SKM-1 (cell line): Measurements from ENCODE around the gene SIRT3.
"Not testable (repeated sequence)": the region's sequence is repeated elsewhere in the genome, so short reads cannot be mapped to it uniquely, and the experiment has no call there.

Experiments
- DNase-seq: peaks from one replicate; lab custom pipeline; 2025; ENCODE audit not compliant: unreplicated experiment; lab: John Stamatoyannopoulos, UW

Gene SIRT3

GRCh38 chr11:204587-205109, 31.5 kb downstream of the SIRT3 start:
- no peak for DNase-seq

- DNase-seq = no peak
These were observed 32.1 kb downstream of the SIRT3 start for GRCh38 chr11:203945-204586.

GRCh38 chr11:203056-203944, 32.8 kb downstream of the SIRT3 start:
- DNase-seq = no peak

GRCh38 chr11:202490-202889, 33.7 kb downstream of the SIRT3 start:
- DNase-seq = no peak

DNA sequence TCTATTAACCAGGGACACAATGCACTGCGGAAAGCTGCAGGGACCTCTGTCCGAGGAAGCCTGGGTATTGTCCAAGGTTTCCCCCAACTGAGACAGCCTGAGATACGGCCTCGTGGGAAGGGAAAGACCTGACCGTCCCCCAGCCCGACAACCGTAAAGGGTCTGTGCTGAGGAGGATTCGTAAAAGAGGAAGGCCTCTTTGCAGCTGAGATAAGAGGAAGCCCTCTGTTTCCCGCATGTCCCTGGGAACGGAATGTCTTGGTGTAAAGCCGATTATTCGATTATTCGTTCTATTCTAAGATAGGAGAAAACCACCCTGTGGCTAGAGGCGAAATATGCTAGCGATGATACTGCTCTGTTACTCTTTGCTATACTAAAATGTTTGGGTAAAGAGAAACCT, 34.2 kb downstream of the SIRT3 start:
- DNase-seq = no peak

- DNase-seq = no peak
These were observed 35.7 kb downstream of the SIRT3 start for GRCh38 chr11:200224-201003.

- DNase-seq = no peak
These were observed 36.4 kb downstream of the SIRT3 start for GRCh38 chr11:199782-200181.

GRCh38 chr11:199004-199581, 37.0 kb downstream of the SIRT3 start:
- DNase-seq = no peak

GRCh38 chr11:198236-198806, 37.8 kb downstream of the SIRT3 start:
- DNase-seq = no peak

GRCh38 chr11:197741-198235, 38.4 kb downstream of the SIRT3 start:
- DNase-seq = no peak

- DNase-seq = no peak
These were observed 39.1 kb downstream of the SIRT3 start for GRCh38 chr11:196786-197731.

DNA sequence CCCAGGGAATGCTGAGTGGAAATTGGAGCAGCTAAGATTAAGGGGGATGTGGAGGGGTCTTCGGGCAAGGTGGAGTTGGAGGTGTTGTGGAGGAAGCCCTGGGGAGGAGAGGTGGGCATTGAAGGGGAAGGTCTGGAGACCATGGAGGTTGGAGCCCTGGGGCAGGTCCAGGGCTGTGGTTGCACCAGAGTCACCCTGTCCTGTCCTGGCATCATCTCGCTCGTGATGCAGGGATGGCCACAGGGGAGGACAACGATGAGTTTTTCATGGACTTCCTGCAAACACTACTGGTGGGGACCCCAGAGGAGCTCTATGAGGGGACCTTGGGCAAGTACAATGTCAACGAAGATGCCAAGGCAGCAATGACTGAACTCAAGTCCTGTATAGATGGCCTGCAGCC, 42.7 kb downstream of the SIRT3 start:
- DNase-seq = not testable (repeated sequence)

DNA sequence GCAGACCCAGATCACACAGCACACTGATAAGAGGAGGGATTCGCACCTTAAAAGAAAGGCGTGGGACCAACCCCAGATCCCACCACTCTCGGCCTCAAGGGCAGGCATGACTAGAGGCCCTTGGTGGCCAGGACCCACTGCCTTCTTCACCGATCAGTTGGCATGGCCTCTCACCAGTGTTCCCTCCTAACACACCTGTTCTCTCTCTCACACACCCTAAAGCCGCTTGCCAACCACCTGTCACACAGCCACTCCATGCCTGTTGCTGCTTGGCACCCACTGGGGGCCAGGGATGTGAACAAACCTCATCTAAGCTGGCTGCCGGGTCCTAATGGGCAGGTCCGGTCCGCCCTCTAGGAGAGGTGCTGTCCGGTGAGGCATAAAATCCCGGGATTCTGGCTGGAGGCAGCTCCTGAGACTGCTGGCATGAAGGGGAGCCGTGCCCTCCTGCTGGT, 43.4 kb downstream of the SIRT3 start, which contains the start of gene SCGB1C1:
TSS of gene SCGB1C1 (plus strand) at position 405 of the 455 bp plus-strand sequence. CDS start at position 427, 22 bp downstream.
- DNase-seq = not testable (repeated sequence)

GRCh38 chr11:191490-192478, 44.4 kb downstream of the SIRT3 start:
- DNase-seq = not testable (repeated sequence)

DNA sequence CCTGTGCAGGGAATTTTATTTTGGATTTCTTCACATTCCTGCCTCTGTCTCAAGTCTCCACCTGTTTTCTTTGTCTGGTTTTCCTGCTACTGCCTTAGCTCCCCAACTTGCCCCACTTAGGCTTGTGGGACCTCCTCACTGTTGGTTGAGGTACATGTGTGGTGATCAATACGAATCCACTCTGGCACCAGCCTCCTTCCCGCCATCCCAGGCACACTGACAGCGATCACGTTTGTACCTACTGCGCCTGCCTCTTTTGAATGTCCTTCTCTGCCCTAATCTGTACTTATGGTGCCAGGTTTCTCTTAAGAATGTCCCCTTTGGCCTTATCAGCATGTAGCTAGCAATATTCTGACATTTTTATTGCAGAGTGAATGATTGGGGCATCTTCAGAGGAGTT, 45.6 kb downstream of the SIRT3 start:
- DNase-seq = not testable (repeated sequence)

DNA sequence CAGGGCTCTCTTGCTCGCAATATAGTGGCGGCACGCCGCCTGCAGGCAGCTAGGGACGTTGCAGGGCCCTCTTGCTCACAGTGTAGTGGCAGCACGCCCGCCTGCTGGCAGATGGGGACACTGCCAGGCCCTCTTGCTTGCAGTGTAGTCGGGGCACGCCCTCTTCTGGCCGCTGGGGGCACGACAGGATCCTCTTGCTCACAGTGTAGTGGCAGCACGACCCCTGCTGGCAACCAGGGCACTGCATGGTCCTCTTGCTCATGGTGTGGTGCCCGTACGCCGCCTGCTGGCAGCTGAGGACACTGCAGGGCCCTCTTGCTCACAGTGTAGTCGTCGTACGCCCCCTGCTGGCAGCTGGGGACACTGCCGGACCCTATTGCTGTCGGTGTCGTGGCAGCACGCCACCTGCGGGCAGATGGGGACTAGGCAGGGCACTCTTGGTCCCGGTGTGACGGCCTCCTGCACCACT, 46.3 kb downstream of the SIRT3 start:
- DNase-seq = not testable (repeated sequence)

GRCh38 chr11:189200-189783, 46.9 kb downstream of the SIRT3 start:
- not testable (repeated sequence) for DNase-seq
